Colonic mucosa (tissue), 4 donors: Measurements from ENCODE around the gene KRI1. TPM values are rescaled to one million over a fixed set of nuclear protein-coding genes. Genes with fewer than 3 reads are reported as not detected.
A peak's percentile ranks its signal among the peaks of the same experiment; 100 is the strongest.
"Not testable (repeated sequence)": the region's sequence is repeated elsewhere in the genome, so short reads cannot be mapped to it uniquely, and the experiment has no call there.

ENCODE experiments used
- DNase-seq: peaks from one replicate; pipeline ENCODE4 v3.0.0-alpha.2; 2020
- H3K27ac ChIP-seq: fragments of 200-600 bp; one replicate; pipeline ENCODE4 v1.8.0; 2021
- H3K27me3 ChIP-seq: fragments of 200-600 bp; one replicate; pipeline ENCODE4 v1.8.0; 2021
- H3K36me3 ChIP-seq: fragments of 200-600 bp; one replicate; pipeline ENCODE4 v1.8.0; 2021
- H3K4me1 ChIP-seq: fragments of 200-600 bp; one replicate; pipeline ENCODE4 v1.8.0; 2021; ENCODE audit warnings: mild to moderate bottlenecking
- H3K4me3 ChIP-seq: fragments of 200-600 bp; one replicate; pipeline ENCODE4 v1.8.0; 2021
- H3K9ac ChIP-seq, 2 donors: one replicate each; pipeline ENCODE4 v1.7.0; 2013; ENCODE audit warnings: control low read depth in 2 of 2, low read depth in 2 of 2, low read length in 2 of 2
- H3K9me3 ChIP-seq: fragments of 200-600 bp; one replicate; pipeline ENCODE4 v1.8.0; 2021
- intact Hi-C: fragments of 100-400 bp; cut with DNase I; formaldehyde crosslinking; loops from one replicate; pipeline ENCODE4 v1.14.1; 2022
- total RNA-seq, 2 donors: library from RNA; stranded (reverse); fragmentation: NEBNext Ultra II Directional in 1 of 2; extraction: Animal tissue kit (Norgen Biotek cat#: 25700) in 1 of 2; gene quantifications; one replicate each; pipeline ENCODE4 v1.2.1, GENCODE V29; 2021
- TF ChIP-seq, protein P1 (sequence below): fragments of 200-600 bp; IDR thresholded peaks from one replicate; pipeline ENCODE4 v1.8.0; 2022; ENCODE audit warnings: antibody characterized with exemption, mild to moderate bottlenecking
- donor health status: healthy.
- donor health status: DM: no; HTN: no; CAD: no.
- donor health status: DM: no; HTN: no; CAD: no.

The KRI1 gene
- total RNA-seq, 2 donors from 2014 or later, result 11.0 to 27.2 TPM

DNA sequence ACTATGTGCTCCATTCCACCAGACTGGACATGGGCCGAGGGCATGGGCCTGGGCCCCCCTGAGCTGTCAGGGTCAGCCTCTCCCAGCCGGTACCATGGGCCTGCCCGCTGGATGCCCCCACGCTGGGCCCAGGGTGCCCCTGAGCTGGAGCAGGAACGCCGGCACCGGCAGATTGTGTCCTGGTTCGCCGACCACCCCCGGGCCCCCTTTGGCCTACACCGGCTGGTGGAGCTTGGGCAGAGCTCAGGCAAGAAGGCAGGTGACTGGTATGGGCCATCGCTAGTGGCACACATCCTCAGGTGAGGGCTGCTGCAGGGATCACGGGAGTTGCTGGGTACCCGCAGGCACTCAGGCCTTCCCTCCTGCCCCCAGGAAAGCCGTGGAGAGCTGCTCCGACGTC is 19.0 kb downstream of the KRI1 start:
- DNase-seq, result no peak
- intact Hi-C loops, result no loop called here
- Histone ChIP-seq H3K9ac (no peak overlapping the region), H3K36me3 (peaks cover 14% of the 10 kb centered on the region), H3K4me3 (no peak overlapping the region), H3K27ac (no peak overlapping the region), H3K27me3 (no peaks in the 10 kb centered on the region), H3K4me1 (peaks cover 8% of the 10 kb centered on the region), H3K9me3 (no peaks in the 10 kb centered on the region)
- TF ChIP-seq, protein P1, sequence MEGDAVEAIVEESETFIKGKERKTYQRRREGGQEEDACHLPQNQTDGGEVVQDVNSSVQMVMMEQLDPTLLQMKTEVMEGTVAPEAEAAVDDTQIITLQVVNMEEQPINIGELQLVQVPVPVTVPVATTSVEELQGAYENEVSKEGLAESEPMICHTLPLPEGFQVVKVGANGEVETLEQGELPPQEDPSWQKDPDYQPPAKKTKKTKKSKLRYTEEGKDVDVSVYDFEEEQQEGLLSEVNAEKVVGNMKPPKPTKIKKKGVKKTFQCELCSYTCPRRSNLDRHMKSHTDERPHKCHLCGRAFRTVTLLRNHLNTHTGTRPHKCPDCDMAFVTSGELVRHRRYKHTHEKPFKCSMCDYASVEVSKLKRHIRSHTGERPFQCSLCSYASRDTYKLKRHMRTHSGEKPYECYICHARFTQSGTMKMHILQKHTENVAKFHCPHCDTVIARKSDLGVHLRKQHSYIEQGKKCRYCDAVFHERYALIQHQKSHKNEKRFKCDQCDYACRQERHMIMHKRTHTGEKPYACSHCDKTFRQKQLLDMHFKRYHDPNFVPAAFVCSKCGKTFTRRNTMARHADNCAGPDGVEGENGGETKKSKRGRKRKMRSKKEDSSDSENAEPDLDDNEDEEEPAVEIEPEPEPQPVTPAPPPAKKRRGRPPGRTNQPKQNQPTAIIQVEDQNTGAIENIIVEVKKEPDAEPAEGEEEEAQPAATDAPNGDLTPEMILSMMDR, result no peak

DNA sequence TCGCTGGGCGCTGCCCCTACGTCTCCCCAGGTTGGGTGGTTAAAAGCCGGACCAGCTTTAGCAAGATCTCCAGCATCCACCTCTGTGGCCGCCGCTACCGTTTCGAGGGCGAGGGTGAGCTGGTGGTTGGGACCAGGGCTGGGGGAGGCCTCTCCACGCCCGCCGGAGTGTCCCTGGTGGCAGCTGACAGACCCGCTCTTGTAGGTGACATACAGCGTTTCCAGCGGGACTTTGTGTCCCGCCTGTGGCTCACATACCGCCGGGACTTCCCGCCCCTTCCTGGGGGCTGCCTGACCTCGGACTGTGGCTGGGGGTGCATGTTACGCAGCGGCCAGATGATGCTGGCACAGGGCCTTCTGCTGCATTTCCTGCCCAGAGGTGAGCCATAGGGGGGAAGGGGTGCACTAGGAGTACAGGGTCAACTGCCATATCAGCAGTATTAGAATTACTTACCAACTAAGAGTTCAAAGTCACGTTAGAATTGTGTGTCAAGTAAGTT is 21.0 kb downstream of the KRI1 start:
- Histone ChIP-seq H3K36me3 (peaks cover 7% of the 10 kb centered on the region), H3K27me3 (no peaks in the 10 kb centered on the region), H3K9me3 (no peaks in the 10 kb centered on the region), H3K4me3 (peak overlapping the region; percentile 99), H3K4me1 (peaks cover 8% of the 10 kb centered on the region), H3K27ac (peak overlapping the region; percentile 89), H3K9ac (peak overlapping the region; percentile 86 to 93)
- TF ChIP-seq, protein P1, result no peak
- intact Hi-C loops, result no loop called here
- DNase-seq, result peak; percentile 25

DNA sequence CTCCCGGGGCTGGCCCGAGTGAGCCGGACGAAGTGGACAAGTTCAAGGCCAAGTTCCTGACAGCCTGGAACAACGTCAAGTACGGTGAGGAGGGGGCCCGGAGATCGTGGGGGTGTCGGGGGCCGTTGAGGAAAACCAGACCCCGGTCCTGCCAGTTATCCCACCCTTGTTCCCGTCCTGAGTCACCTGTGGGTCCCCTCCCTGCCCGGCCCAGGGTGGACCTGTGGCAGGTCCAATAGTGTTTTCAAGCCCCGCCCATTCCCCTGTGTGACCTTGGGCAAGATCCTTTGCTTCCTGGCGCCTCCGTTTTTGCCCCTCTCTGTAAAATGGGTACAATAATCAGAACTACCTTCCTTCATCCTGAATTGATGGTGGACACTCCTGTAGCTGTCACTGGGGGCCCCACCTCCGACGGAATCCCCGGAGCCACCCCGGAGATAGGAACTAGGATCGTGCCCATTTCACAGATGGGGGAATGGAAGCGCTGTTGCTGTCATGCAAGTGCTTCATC is 21.5 kb downstream of the KRI1 start:
- Histone ChIP-seq H3K4me1 (peaks cover 8% of the 10 kb centered on the region), H3K36me3 (peaks cover 6% of the 10 kb centered on the region), H3K27ac (peak overlapping the region; percentile 89), H3K4me3 (peak overlapping the region; percentile 99), H3K9ac (peak overlapping the region; percentile 86 to 93), H3K9me3 (no peaks in the 10 kb centered on the region), H3K27me3 (no peaks in the 10 kb centered on the region)
- DNase-seq, result peak; percentile 83
- TF ChIP-seq, protein P1, result no peak
- intact Hi-C loops, result no loop called here

DNA sequence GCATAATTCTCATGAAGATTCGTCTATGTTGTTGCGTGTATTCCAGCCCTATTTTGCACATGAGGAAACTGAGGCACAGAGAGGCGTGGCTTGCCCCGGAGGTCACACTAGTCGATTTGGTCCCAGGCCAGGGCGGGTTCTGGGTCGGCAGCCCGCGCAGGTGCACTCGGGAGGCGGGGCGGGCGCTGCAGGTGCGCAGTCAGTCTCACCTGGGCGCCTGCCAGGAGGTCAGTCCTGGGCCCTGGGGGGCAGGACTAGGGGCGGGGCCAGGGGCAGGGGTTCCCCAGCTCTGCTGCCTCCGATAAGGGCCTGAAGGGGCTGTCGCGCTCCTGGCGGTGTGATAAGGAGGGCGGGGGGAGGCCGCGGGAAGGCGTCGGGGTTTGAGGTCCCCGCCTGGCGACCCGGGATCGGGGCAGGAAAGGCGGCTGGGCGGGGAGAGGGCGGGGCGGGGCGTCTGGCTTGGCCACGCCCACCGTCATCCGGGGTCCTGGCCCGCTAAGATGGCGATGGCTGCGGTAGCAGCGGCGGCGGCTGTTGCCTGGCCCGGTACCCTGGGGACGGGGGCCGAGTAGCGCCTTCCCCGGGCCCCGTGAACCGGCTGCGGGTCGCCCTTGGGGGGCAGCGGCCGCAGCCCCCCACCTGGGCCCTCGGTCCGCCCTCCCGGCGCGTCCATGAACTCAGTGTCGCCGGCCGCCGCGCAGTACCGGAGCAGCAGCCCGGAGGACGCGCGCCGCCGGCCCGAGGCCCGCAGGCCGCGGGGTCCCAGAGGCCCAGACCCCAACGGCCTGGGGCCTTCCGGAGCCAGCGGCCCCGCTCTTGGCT is 22.2 kb downstream of the KRI1 start, which contains the start of gene ATG4D:
TSS of gene ATG4D (plus strand) at position 485 of the 822 bp plus-strand sequence. CDS start at position 672, 187 bp downstream.
- intact Hi-C loops, result no loop called here
- TF ChIP-seq, protein P1, result no peak
- H3K9ac ChIP-seq, result peak within 1 kb of the TSS; percentile 86 to 93

DNA sequence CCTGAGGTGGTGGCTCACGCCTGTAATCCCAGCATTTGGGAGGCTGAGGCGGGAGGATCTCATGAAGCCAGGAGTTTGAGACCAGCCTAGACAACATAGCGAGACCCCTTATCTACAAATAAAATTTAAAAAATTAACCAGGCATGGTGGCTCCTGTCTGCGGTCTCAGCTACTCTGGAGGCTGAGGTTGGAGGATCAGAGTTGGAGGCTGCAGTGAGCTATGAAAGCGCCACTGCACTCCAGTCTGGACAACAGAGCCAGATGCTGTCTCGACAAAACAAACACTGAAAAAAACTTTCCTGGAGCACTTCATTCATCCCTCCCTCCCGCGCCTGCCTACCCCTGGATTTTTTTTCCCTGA is 22.8 kb downstream of the KRI1 start:
- Histone ChIP-seq H3K9me3 (no peaks in the 10 kb centered on the region), H3K4me1 (peaks cover 8% of the 10 kb centered on the region), H3K4me3 (peak overlapping the region; percentile 99), H3K36me3 (peaks cover 6% of the 10 kb centered on the region), H3K27ac (peak overlapping the region; percentile 89), H3K27me3 (no peaks in the 10 kb centered on the region), H3K9ac (no peak overlapping the region)
- TF ChIP-seq, protein P1, result no peak
- intact Hi-C loops, result no loop called here
- no peak for DNase-seq

More for the DNA sequence above, 22.2 kb downstream of the KRI1 start, which contains the start of gene ATG4D:
- Histone ChIP-seq H3K27me3 (no peaks in the 10 kb centered on the region), H3K4me3 (peak within 1 kb of the TSS; percentile 99), H3K36me3 (peaks cover 6% of the 10 kb centered on the region), H3K9me3 (no peaks in the 10 kb centered on the region), H3K27ac (peak within 1 kb of the TSS; percentile 89), H3K4me1 (peaks cover 8% of the 10 kb centered on the region)
- peak; percentile 94 for DNase-seq

DNA sequence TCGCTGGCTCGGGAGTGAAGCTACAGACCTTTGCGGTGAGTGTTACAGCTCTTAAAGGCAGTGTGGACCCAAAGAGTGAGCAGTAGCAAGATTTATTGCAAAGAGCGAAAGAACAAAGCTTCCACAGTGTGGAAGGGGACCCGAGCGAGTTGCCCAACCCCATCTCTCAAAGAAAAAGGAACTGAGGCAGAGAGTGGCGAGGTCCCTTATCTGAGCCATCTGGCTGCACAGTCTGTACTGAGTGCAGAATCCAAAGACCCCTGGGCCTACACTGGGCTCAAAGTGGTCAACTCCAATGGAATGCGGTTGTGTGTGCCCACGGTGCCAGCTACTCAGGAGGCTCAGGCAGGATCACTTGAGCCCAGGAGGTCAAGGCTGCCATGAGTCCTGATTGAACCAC is 26.8 kb downstream of the KRI1 start:
- H3K9me3 ChIP-seq, H3K4me3 ChIP-seq, H3K27me3 ChIP-seq, H3K36me3 ChIP-seq, DNase-seq, H3K4me1 ChIP-seq, H3K27ac ChIP-seq, intact Hi-C loops, H3K9ac ChIP-seq: not testable (repeated sequence)
